ENCODE measurements around the gene LUC7L2.
A peak's percentile ranks its signal among the peaks of the same experiment; 100 is the strongest.
"Not testable (repeated sequence)": the region's sequence is repeated elsewhere in the genome, so short reads cannot be mapped to it uniquely, and the experiment has no call there.

Gene LUC7L2, protein sequence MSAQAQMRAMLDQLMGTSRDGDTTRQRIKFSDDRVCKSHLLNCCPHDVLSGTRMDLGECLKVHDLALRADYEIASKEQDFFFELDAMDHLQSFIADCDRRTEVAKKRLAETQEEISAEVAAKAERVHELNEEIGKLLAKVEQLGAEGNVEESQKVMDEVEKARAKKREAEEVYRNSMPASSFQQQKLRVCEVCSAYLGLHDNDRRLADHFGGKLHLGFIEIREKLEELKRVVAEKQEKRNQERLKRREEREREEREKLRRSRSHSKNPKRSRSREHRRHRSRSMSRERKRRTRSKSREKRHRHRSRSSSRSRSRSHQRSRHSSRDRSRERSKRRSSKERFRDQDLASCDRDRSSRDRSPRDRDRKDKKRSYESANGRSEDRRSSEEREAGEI

DNA sequence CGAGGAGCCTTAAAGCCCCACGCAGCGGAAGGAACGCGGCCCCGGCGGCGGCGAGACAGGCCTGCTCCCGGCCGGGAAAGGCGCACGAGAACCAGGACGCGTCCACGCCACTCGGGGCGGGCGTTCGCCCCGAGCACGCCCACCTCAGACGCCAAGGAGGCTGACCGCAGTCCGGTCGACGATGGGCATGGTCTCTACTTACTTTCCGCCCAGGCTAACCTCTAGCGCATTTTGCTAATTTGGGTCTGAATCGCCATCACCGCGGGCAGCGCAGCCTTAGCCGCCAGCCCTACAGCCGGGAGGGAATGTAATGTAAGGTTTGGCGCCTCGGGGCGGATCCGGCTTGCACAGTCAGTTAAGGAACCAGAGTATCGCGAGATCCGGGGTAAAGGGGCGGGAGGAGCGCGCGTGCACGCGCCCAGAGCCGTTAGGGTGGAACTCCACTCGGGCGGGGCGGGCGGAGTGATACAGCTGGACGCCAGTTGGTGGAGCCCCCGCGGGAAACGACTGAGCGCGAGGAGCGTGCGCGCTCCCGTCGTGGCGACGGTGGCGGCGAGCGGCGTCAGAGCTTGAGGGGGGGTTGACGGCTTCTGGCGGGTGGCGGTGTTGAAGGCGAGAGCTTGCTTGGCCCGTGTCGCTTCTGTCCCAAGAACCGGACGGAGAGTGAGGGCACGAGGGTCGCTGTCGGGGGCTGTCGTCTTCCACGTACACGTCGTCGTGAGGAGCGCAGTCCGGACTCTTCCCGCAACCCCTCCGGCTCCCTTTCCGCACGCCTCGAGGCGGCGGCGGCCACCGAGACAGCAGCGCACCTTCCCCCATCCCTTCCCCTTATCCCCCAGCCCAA is at the start of gene LUC7L2:
Gene LUC7L2 (plus strand): TSS at position 529 of the 844 bp plus-strand sequence. CDS start 368 bp downstream, outside the sequence.
- Histone ChIP-seq H3K4me3 (peak within 1 kb of the TSS; percentile 83 to 100), H3K36me3 (no peaks in the 10 kb centered on the region), H3K9me3 (no peaks in the 10 kb centered on the region), H3K27me3 (no peaks in the 10 kb centered on the region), H3K4me1 (peaks cover 0 to 45% (median 22%) of the 10 kb centered on the region in 4 donors), H3K27ac (peak within 1 kb of the TSS; percentile 98 to 100)
- peak; percentile 100 for DNase-seq
- no peak for TF ChIP-seq CTCF (IDR thresholded peaks at IDR 0.05)
- intact Hi-C loops (cut with DNase I; ENCODE audit: low total_unique reads), result loop anchor here (2.0 to 5.0 kb wide), 2 partner anchors 19 to 818 kb away; partner anchors contain the start of genes FMC1 and KDM7A

GRCh38 chr7:139317939-139318505 is 41.7 kb upstream of the LUC7L2 start:
- Histone ChIP-seq H3K9me3 (no peaks in the 10 kb centered on the region), H3K27ac (no peak overlapping the region), H3K36me3 (no peaks in the 10 kb centered on the region), H3K4me1 (no peaks in the 10 kb centered on the region), H3K27me3 (no peaks in the 10 kb centered on the region), H3K4me3 (no peak overlapping the region)
- intact Hi-C loops (cut with DNase I; ENCODE audit: low total_unique reads), result no loop called here
- DNase-seq, result no peak
- TF ChIP-seq CTCF (IDR thresholded peaks at IDR 0.05), result no peak

DNA sequence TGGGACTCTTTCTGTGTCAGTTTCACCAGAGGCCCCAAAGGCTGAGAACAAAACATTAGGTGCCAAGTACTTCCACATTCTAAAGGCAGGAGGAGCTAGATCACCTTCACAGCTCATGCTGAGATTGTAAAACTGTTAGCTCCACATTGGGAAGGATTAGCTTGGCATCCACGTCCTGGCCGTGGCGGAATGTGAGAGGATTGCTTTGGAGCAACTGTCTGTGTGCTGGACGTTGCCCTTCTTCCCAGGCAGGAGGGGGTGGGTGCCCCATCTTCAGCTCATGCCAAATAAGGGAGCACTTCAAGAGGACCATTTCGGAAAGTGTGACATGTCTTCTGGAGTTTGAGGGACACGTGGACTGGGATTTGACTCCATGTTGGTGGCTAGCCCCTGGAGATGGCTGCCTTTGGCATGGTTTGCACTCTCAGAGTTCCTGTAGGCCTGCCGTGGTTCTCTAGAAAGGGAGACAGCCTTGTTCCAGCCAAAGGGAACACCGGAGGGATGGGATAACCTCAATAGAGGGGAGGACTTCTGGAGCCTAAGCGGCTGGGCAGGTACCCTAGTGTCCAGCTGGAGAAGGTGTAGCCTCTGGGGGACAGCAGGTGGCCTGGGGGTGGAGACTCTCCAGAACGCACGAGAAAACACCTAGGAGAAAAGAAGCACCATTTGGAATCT is 38.5 kb upstream of the LUC7L2 start:
- TF ChIP-seq CTCF (IDR thresholded peaks at IDR 0.05), result no peak
- intact Hi-C loops (cut with DNase I; ENCODE audit: low total_unique reads), result no loop called here
- H3K4me1 ChIP-seq, result no peaks in the 10 kb centered on the region
- no peak overlapping the region for H3K4me3 ChIP-seq
- no peak for DNase-seq
- no peaks in the 10 kb centered on the region for H3K27me3 ChIP-seq
- H3K27ac ChIP-seq, result no peak overlapping the region
- H3K9me3 ChIP-seq, result no peaks in the 10 kb centered on the region
- H3K36me3 ChIP-seq, result no peaks in the 10 kb centered on the region

DNA sequence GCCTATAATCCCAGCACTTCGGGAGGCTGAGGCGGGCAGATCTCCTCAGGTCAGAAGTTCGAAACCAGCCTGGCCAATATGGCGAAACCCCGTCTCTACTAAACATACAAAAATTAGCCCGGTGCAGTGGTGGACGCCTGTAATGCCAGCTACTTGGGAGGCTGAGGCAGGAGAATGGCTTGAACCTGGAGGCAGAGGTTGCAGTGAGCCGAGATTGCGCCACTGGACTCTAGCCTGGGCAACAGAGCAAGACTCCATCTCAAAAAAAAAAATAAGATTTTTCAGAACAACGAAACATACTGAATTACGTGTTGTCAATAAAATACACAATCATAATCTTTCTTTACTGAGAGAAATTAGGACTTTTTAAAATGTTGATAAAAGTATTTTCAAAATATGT is 35.0 kb upstream of the LUC7L2 start:
- H3K27ac ChIP-seq; DNase-seq; H3K4me1 ChIP-seq; H3K4me3 ChIP-seq; H3K27me3 ChIP-seq; H3K9me3 ChIP-seq; H3K36me3 ChIP-seq; intact Hi-C loops (cut with DNase I; ENCODE audit: low total_unique reads): not testable (repeated sequence)

GRCh38 chr7:139328375-139328774 is 31.3 kb upstream of the LUC7L2 start:
- H3K27me3 ChIP-seq, result no peaks in the 10 kb centered on the region
- DNase-seq, result no peak
- TF ChIP-seq CTCF (IDR thresholded peaks at IDR 0.05), result no peak
- intact Hi-C loops (cut with DNase I; ENCODE audit: low total_unique reads), result no loop called here
- H3K27ac ChIP-seq, result no peak overlapping the region
- no peak overlapping the region for H3K4me3 ChIP-seq
- H3K36me3 ChIP-seq, result no peaks in the 10 kb centered on the region
- no peaks in the 10 kb centered on the region for H3K9me3 ChIP-seq
- H3K4me1 ChIP-seq, result no peaks in the 10 kb centered on the region
